A549 (cell line): Measurements from ENCODE around the gene DLX4.

ENCODE experiments used
- CTCF ChIP-seq: fragments of >200 bp; sonication (Bioruptor Twin); formaldehyde crosslinking; IDR thresholded peaks from 3 replicates; pipeline ENCODE4 v1.5.1; 2016
- JUNB ChIP-seq: fragments of >200 bp; sonication (Bioruptor Twin); formaldehyde crosslinking; IDR thresholded peaks from 2 replicates; pipeline ENCODE4 v1.6.1; 2016
- KDM1A ChIP-seq: fragments of 200-600 bp; sonication (generic); IDR thresholded peaks from 2 replicates; pipeline ENCODE4 v1.6.1; 2016; ENCODE audit warnings: low read depth, mild to moderate bottlenecking
- MAX ChIP-seq: IDR thresholded peaks from 2 replicates; pipeline ENCODE4 v1.6.1; 2012
- PHF8 ChIP-seq: fragments of 200-600 bp; sonication (generic); IDR thresholded peaks from 2 replicates; pipeline ENCODE4 v1.6.1; 2016; ENCODE audit warnings: low read depth, mild to moderate bottlenecking, antibody characterized with exemption, moderate library complexity, borderline replicate concordance
- POLR2A ChIP-seq: IDR thresholded peaks from 2 replicates; pipeline ENCODE4 v1.6.1; 2012; ENCODE audit warnings: mild to moderate bottlenecking, low read length
- RCOR1 ChIP-seq: fragments of 150-350 bp; IDR thresholded peaks from 2 replicates; pipeline ENCODE4 v1.6.1; 2014; ENCODE audit warnings: antibody characterized with exemption, low read length, low read depth
- TF ChIP-seq, protein P1 (sequence below): fragments of 250-450 bp; sonication (Bioruptor Pico); IDR thresholded peaks from 2 replicates; pipeline ENCODE4 v1.5.0; 2021; ENCODE audit warnings: mild to moderate bottlenecking, moderate library complexity, borderline replicate concordance

- TF ChIP-seq POLR2A (no peak), KDM1A (no peak), JUNB (no peak), RCOR1 (no peak), CTCF (no peak), PHF8 (no peak), MAX (no peak)
- TF ChIP-seq, protein P1, sequence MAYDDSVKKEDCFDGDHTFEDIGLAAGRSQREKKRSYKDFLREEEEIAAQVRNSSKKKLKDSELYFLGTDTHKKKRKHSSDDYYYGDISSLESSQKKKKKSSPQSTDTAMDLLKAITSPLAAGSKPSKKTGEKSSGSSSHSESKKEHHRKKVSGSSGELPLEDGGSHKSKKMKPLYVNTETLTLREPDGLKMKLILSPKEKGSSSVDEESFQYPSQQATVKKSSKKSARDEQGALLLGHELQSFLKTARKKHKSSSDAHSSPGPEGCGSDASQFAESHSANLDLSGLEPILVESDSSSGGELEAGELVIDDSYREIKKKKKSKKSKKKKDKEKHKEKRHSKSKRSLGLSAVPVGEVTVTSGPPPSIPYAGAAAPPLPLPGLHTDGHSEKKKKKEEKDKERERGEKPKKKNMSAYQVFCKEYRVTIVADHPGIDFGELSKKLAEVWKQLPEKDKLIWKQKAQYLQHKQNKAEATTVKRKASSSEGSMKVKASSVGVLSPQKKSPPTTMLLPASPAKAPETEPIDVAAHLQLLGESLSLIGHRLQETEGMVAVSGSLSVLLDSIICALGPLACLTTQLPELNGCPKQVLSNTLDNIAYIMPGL (CRISPR knock-in tag), result no peak
Measured at GRCh38 chr17:49928126-49928800, 40.7 kb upstream of the DLX4 start.
